Measurements from ENCODE around the gene CFAP77. TPM values are rescaled to one million over a fixed set of nuclear protein-coding genes. Genes with fewer than 3 reads are reported as not detected.

Gene CFAP77
- polyA plus RNA-seq, 3 donors = not detected

DNA sequence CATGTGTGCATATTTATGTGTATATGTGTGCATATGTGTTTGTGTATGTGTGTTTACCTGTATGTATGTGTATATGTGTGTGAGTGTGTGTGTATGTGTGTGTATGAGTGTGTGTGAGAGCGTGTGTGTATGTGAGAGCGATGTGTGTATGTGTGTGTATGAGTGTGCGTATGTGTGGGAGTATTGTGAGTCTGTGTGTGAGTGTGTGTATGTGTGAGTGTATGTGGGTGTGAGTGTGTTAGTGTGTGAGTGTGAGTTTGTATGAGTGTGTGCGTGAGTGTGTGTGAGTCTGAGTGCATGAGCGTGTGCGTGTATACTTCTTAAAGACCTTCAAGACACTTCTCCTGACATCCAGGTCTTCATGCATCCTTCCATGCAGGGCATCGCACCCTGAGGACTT lies 49.6 kb downstream of the CFAP77 start:
- Mint-ChIP-seq H3K4me3 (no peak overlapping the region), H3K36me3 (no peaks in the 10 kb centered on the region), H3K27ac (no peak overlapping the region), H3K4me1 (no peaks in the 10 kb centered on the region), H3K27me3 (ENCODE audit: low read depth in 3 of 3) (peaks cover 4 to 8% (median 7%) of the 10 kb centered on the region in 3 donors), H3K9me3 (no peaks in the 10 kb centered on the region)
- TF ChIP-seq, protein P1, sequence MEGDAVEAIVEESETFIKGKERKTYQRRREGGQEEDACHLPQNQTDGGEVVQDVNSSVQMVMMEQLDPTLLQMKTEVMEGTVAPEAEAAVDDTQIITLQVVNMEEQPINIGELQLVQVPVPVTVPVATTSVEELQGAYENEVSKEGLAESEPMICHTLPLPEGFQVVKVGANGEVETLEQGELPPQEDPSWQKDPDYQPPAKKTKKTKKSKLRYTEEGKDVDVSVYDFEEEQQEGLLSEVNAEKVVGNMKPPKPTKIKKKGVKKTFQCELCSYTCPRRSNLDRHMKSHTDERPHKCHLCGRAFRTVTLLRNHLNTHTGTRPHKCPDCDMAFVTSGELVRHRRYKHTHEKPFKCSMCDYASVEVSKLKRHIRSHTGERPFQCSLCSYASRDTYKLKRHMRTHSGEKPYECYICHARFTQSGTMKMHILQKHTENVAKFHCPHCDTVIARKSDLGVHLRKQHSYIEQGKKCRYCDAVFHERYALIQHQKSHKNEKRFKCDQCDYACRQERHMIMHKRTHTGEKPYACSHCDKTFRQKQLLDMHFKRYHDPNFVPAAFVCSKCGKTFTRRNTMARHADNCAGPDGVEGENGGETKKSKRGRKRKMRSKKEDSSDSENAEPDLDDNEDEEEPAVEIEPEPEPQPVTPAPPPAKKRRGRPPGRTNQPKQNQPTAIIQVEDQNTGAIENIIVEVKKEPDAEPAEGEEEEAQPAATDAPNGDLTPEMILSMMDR (IDR thresholded peaks at IDR 0.05) = no peak
- H3K27me3 ChIP-seq (ENCODE audit: control insufficient read depth in 2 of 2, insufficient read depth in 2 of 2, low read length in 2 of 2) = no peaks in the 10 kb centered on the region
- no peaks in the 10 kb centered on the region for H4K20me1 ChIP-seq (ENCODE audit: insufficient read depth, low read length)
- no peaks in the 10 kb centered on the region for H3K79me2 ChIP-seq (ENCODE audit: insufficient read depth, low read length)
- H3K4me1 ChIP-seq (ENCODE audit: control insufficient read depth in 1 of 2, insufficient read depth in 2 of 2, low read length in 2 of 2) = no peaks in the 10 kb centered on the region
- H2AFZ ChIP-seq (ENCODE audit: insufficient read depth, low read depth, low read length, poor library complexity, severe bottlenecking) = no peak overlapping the region
- no peaks in the 10 kb centered on the region for H3K9me3 ChIP-seq (replicated peaks in 1 of 2; ENCODE audit: control insufficient read depth in 1 of 2, insufficient read depth in 1 of 2, low read length in 2 of 2)
- no peak for DNase-seq
- no peak overlapping the region for H3K27ac ChIP-seq (ENCODE audit: low read depth in 1 of 2, low read length in 2 of 2)
- no peak overlapping the region for H3K9ac ChIP-seq (ENCODE audit: insufficient read depth, low read length, poor library complexity, severe bottlenecking)
- intact Hi-C loops (cut with micrococcal nuclease) = no loop called here
- no peaks in the 10 kb centered on the region for H3K36me3 ChIP-seq (replicated peaks in 1 of 2; ENCODE audit: control insufficient read depth in 1 of 2, insufficient read depth in 2 of 2, low read length in 2 of 2)
- no peak overlapping the region for H3K4me3 ChIP-seq (replicated peaks in 1 of 3; ENCODE audit: low read depth in 2 of 3, low read length in 3 of 3)
- WGBS (ENCODE audit: insufficient coverage) = 98% methylated on average over 3 of the region's 7 CpGs
- no peak overlapping the region for H3K4me2 ChIP-seq (replicated peaks; ENCODE audit: extremely low read depth, low read length, poor library complexity, severe bottlenecking)

DNA sequence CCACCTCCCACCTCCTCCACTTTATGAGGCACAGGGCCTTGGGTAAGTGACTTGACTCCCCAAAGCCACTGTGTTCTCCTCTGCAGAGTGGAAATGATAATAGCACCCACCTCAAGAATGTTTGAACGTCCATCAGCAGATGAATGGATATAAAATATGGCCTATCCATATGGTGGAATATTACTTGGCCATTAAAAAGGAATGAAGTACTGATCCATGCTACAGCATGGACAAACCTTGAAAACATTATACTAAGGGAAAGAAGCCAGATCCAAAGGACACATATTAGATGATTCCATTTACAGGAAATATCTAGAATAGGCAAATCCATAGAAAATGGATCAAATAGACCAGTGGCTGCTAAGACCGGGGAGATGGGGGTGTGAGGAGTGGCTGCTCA lies 50.2 kb downstream of the CFAP77 start:
- no peak overlapping the region for H3K27ac Mint-ChIP-seq
- no peak overlapping the region for H3K4me3 Mint-ChIP-seq
- peaks cover 4 to 8% (median 7%) of the 10 kb centered on the region in 3 donors for H3K27me3 Mint-ChIP-seq (ENCODE audit: low read depth in 3 of 3)
- no peaks in the 10 kb centered on the region for H3K36me3 Mint-ChIP-seq
- no peak overlapping the region for H3K4me3 ChIP-seq (replicated peaks in 1 of 3; ENCODE audit: low read depth in 2 of 3, low read length in 3 of 3)
- no peak overlapping the region for H3K27ac ChIP-seq (ENCODE audit: low read depth in 1 of 2, low read length in 2 of 2)
- WGBS (ENCODE audit: insufficient coverage) = 100% methylated on average over 1 of the region's 2 CpGs
- no peaks in the 10 kb centered on the region for H3K9me3 ChIP-seq (replicated peaks in 1 of 2; ENCODE audit: control insufficient read depth in 1 of 2, insufficient read depth in 1 of 2, low read length in 2 of 2)
- H2AFZ ChIP-seq (ENCODE audit: insufficient read depth, low read depth, low read length, poor library complexity, severe bottlenecking) = no peak overlapping the region
- TF ChIP-seq, protein P1 (IDR thresholded peaks at IDR 0.05) = no peak
- H3K4me1 ChIP-seq (ENCODE audit: control insufficient read depth in 1 of 2, insufficient read depth in 2 of 2, low read length in 2 of 2) = no peaks in the 10 kb centered on the region
- H3K79me2 ChIP-seq (ENCODE audit: insufficient read depth, low read length) = no peaks in the 10 kb centered on the region
- no peak overlapping the region for H3K4me2 ChIP-seq (replicated peaks; ENCODE audit: extremely low read depth, low read length, poor library complexity, severe bottlenecking)
- no peaks in the 10 kb centered on the region for H4K20me1 ChIP-seq (ENCODE audit: insufficient read depth, low read length)
- DNase-seq = no peak
- H3K9ac ChIP-seq (ENCODE audit: insufficient read depth, low read length, poor library complexity, severe bottlenecking) = no peak overlapping the region
- intact Hi-C loops (cut with micrococcal nuclease) = no loop called here
- no peaks in the 10 kb centered on the region for H3K27me3 ChIP-seq (ENCODE audit: control insufficient read depth in 2 of 2, insufficient read depth in 2 of 2, low read length in 2 of 2)
- no peaks in the 10 kb centered on the region for H3K4me1 Mint-ChIP-seq
- H3K9me3 Mint-ChIP-seq = no peaks in the 10 kb centered on the region
- H3K36me3 ChIP-seq (replicated peaks in 1 of 2; ENCODE audit: control insufficient read depth in 1 of 2, insufficient read depth in 2 of 2, low read length in 2 of 2) = no peaks in the 10 kb centered on the region
